ENCODE measurements around the gene DGKE.

- no peak for TF ChIP-seq POLR2A (IDR thresholded peaks at IDR 0.05; ENCODE audit: low read length)
- no peak for TF ChIP-seq GATA1 (IDR thresholded peaks at IDR 0.05; ENCODE audit: low read depth, low read length)
These were observed 16.9 kb upstream of the DGKE start for GRCh38 chr17:56817066-56817465.

All from erythroblast (primary cell).